ENCODE measurements around the gene HMCES. TPM values are rescaled to one million over a fixed set of nuclear protein-coding genes. Genes with fewer than 3 reads are reported as not detected.

The HMCES gene
- total RNA-seq, 3 donors from 2014 or later: 37.0 to 44.1 (median 41.4) TPM

DNA sequence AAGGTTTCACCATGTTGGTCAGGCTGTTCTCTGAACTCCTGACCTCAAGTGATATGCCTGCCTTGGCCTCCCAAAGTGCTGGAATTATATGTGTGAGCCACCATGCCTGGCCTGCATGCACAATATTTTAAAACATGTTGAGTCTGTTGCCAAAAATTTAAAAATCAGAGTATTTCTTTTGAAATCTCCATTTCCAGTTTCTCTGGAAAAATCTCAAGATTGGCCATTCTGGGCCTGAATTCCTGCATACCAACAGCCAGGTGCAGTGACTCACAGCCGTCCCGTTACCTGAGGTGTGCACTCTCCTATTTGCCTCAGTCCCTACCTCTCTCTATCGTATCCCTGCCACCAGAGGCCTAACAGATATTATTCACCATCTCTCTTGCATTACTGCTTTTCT lies 44.2 kb upstream of the HMCES start:
- TF ChIP-seq, protein P1, sequence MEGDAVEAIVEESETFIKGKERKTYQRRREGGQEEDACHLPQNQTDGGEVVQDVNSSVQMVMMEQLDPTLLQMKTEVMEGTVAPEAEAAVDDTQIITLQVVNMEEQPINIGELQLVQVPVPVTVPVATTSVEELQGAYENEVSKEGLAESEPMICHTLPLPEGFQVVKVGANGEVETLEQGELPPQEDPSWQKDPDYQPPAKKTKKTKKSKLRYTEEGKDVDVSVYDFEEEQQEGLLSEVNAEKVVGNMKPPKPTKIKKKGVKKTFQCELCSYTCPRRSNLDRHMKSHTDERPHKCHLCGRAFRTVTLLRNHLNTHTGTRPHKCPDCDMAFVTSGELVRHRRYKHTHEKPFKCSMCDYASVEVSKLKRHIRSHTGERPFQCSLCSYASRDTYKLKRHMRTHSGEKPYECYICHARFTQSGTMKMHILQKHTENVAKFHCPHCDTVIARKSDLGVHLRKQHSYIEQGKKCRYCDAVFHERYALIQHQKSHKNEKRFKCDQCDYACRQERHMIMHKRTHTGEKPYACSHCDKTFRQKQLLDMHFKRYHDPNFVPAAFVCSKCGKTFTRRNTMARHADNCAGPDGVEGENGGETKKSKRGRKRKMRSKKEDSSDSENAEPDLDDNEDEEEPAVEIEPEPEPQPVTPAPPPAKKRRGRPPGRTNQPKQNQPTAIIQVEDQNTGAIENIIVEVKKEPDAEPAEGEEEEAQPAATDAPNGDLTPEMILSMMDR (IDR thresholded peaks at IDR 0.05): no peak
- Histone ChIP-seq H3K36me3 (ENCODE audit: low read depth) (no peaks in the 10 kb centered on the region), H3K4me3 (no peak overlapping the region), H3K9me3 (no peaks in the 10 kb centered on the region), H3K4me1 (ENCODE audit: low read depth) (no peaks in the 10 kb centered on the region)
- intact Hi-C loops (cut with DNase I, micrococcal nuclease): no loop called here
- DNase-seq (no peak), ATAC-seq (no peak)

DNA sequence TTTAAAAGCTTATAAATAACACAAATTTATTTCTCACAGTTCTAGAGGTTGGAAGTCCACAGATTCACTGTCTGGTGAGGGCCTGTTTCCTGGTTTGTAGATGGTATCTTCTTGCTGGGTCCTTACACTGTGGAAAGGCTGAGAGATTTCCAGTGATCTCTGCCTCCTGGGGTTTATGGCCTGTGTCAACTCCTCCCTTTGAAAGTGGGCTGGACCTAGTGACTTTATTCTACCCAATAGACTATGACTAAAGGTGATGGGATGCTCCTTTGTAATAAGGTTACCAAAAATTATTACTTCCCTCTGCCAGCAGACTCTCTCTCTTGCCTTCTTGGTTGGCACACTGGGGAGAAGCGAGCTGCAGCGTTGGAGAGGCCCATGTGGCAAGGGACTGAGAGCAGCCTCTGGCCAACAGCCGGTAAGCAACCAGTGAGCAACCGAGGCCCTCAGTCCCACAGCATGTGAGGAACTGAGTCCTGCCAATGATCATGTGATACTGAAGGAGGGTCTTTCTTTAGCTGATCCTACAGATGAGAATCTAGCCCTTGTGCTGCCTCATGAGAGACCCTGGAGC lies 43.2 kb upstream of the HMCES start:
- H3K4me3 ChIP-seq: no peak overlapping the region
- H3K4me1 ChIP-seq (ENCODE audit: low read depth): no peaks in the 10 kb centered on the region
- H3K36me3 ChIP-seq (ENCODE audit: low read depth): no peaks in the 10 kb centered on the region
- peak in 1 of 3 donors; percentile 22 for DNase-seq
- no peaks in the 10 kb centered on the region for H3K9me3 ChIP-seq
- intact Hi-C loops (cut with DNase I, micrococcal nuclease): no loop called here
- ATAC-seq: peak; percentile 57
- TF ChIP-seq, protein P1 (IDR thresholded peaks at IDR 0.05): no peak

DNA sequence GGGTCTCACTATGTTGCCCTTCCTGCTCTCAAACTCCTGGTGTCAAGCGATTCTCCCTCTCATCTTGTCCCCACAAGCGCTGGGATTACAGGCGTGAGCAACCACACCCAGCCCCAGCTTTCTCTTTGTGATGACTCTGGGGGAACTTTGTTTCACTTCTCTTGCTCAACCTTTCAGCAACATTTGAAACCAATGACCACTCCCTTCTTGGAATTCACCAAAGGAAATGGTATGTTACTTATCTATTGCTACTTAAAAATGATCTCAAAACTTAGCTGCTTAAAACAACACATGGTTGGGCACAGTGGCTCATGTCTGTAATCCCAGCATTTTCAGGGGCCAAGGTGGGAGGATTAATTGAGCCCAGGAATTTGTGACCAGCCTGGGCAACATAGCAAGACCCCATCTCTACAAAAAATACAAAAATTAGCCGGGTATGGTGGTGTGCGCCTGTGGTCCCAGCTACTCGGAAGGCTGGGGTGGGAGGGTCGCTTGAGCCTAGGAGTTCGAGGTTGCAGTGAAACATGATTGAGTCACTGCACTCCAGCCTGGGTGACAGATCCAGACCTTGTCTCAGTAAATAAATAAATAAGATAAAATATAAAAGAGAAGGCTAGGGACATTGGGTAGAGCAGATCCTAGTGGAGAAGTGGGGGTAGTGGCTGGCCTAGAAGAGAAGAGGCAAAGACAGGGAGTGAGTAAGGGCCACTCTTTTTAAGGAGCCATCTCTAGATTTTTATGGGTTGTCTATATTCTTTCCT lies 39.5 kb upstream of the HMCES start:
- Histone ChIP-seq H3K4me1 (ENCODE audit: low read depth) (no peaks in the 10 kb centered on the region), H3K36me3 (ENCODE audit: low read depth) (no peaks in the 10 kb centered on the region), H3K4me3 (no peak overlapping the region), H3K9me3 (no peaks in the 10 kb centered on the region)
- TF ChIP-seq, protein P1 (IDR thresholded peaks at IDR 0.05): no peak
- DNase-seq: no peak
- ATAC-seq: peak; percentile 83
- intact Hi-C loops (cut with DNase I, micrococcal nuclease): no loop called here

DNA sequence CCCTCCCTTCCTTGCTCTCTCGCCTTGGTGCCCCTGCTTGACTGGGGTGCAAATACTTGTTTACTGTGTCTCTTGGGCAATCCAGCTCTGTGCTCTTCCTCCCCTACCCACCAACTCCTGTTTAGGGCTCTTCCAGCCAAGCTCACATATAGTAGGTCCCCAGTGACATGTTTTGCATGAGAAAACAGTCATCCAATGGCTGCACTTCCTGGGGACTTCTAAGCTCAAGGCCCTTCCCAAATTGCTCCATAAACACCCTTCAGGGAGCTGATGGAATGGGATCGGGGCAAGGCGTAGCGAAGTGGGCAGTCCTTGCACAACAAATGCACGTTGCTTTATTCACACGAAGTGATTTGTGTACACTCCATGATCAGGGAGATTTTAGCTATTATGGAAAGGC lies 38.7 kb upstream of the HMCES start:
- TF ChIP-seq, protein P1 (IDR thresholded peaks at IDR 0.05): no peak
- Histone ChIP-seq H3K4me1 (ENCODE audit: low read depth) (no peaks in the 10 kb centered on the region), H3K4me3 (no peak overlapping the region), H3K36me3 (ENCODE audit: low read depth) (no peaks in the 10 kb centered on the region), H3K9me3 (no peaks in the 10 kb centered on the region)
- DNase-seq (no peak), ATAC-seq (no peak)
- intact Hi-C loops (cut with DNase I, micrococcal nuclease): loop anchor here in 1 of 2 donors (10.0 kb wide), 2 partner anchors 185 to 265 kb away; no protein-coding TSS in a partner anchor

DNA sequence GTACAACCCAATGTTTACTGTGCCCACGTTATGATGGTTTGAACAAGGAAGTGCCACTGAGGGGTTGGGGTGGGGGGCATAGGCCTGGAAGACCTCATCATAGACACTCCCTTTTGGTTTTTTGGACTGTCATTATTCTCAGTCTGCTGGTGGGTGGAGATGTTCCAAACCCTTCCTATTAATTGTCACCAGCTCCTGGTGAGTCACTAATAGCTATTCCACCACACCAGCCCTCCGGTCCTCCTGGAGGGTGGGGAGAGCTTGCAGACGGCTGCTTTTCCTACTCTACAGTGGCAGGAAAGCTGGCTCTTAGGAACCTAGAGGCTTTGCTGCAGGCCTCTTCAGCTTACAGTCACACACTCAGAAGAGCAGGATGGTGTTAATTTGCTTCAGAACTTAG lies 38.2 kb upstream of the HMCES start:
- intact Hi-C loops (cut with DNase I, micrococcal nuclease): loop anchor here in 1 of 2 donors (10.0 kb wide), 2 partner anchors 186 to 266 kb away; no protein-coding TSS in a partner anchor
- TF ChIP-seq, protein P1 (IDR thresholded peaks at IDR 0.05): no peak
- ATAC-seq: no peak
- Histone ChIP-seq H3K4me3 (no peak overlapping the region), H3K9me3 (no peaks in the 10 kb centered on the region), H3K4me1 (ENCODE audit: low read depth) (peaks cover 3% of the 10 kb centered on the region), H3K36me3 (ENCODE audit: low read depth) (no peaks in the 10 kb centered on the region)
- no peak for DNase-seq

Data from mucosa of descending colon (tissue), 3 donors.